ENCODE measurements around the gene TBC1D2. TPM values are rescaled to one million over a fixed set of nuclear protein-coding genes. Genes with fewer than 3 reads are reported as not detected.
A peak's percentile ranks its signal among the peaks of the same experiment; 100 is the strongest.

TBC1D2 gene
- total and polyA plus RNA-seq, 2 of the 13 experiments (the other 11 are each of a cell fraction or from before 2014, with no cell fraction given): 2.0 to 2.8 TPM

DNA sequence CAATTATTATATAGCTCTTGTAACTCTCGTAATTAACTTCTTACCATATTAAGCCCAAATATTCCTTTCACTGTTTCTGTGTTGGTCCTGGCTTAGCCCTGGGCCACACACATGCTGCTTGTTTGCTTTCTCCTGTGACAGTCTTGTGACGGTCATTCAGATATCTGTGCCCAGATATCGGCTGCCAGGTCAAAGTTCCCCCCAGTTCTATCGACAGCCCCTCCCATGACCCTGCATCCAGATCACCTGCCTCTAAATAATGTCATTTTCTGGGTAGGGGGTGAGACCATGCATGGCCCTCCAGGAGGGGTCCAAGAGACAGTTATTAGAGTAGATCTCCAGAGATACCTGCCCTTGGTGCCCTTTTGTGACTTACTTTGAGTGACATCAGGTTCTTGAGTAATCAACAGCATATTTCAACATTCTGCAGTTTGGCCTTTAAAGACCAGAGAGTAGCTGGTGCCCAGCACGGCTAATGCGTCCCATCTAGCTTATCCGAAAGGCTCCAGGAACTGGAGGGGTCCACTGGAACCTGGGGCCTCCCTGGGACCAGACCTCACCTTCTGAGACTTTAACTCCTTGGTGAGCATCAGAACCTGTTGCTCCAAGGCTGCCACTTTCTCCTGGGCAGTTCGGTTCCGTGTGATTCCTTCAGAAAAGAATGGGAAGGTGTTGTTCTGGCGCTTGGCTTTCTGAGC is 26.9 kb downstream of the TBC1D2 start (continued):
- TF ChIP-seq, protein P1, sequence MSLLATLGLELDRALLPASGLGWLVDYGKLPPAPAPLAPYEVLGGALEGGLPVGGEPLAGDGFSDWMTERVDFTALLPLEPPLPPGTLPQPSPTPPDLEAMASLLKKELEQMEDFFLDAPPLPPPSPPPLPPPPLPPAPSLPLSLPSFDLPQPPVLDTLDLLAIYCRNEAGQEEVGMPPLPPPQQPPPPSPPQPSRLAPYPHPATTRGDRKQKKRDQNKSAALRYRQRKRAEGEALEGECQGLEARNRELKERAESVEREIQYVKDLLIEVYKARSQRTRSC (CRISPR knock-in tag; IDR thresholded peaks at IDR 0.05; ENCODE audit: low read depth): no peak
- TF ChIP-seq FOSL1 (CRISPR knock-in tag; IDR thresholded peaks at IDR 0.05; ENCODE audit: borderline replicate concordance): no peak
- TF ChIP-seq, protein P2, sequence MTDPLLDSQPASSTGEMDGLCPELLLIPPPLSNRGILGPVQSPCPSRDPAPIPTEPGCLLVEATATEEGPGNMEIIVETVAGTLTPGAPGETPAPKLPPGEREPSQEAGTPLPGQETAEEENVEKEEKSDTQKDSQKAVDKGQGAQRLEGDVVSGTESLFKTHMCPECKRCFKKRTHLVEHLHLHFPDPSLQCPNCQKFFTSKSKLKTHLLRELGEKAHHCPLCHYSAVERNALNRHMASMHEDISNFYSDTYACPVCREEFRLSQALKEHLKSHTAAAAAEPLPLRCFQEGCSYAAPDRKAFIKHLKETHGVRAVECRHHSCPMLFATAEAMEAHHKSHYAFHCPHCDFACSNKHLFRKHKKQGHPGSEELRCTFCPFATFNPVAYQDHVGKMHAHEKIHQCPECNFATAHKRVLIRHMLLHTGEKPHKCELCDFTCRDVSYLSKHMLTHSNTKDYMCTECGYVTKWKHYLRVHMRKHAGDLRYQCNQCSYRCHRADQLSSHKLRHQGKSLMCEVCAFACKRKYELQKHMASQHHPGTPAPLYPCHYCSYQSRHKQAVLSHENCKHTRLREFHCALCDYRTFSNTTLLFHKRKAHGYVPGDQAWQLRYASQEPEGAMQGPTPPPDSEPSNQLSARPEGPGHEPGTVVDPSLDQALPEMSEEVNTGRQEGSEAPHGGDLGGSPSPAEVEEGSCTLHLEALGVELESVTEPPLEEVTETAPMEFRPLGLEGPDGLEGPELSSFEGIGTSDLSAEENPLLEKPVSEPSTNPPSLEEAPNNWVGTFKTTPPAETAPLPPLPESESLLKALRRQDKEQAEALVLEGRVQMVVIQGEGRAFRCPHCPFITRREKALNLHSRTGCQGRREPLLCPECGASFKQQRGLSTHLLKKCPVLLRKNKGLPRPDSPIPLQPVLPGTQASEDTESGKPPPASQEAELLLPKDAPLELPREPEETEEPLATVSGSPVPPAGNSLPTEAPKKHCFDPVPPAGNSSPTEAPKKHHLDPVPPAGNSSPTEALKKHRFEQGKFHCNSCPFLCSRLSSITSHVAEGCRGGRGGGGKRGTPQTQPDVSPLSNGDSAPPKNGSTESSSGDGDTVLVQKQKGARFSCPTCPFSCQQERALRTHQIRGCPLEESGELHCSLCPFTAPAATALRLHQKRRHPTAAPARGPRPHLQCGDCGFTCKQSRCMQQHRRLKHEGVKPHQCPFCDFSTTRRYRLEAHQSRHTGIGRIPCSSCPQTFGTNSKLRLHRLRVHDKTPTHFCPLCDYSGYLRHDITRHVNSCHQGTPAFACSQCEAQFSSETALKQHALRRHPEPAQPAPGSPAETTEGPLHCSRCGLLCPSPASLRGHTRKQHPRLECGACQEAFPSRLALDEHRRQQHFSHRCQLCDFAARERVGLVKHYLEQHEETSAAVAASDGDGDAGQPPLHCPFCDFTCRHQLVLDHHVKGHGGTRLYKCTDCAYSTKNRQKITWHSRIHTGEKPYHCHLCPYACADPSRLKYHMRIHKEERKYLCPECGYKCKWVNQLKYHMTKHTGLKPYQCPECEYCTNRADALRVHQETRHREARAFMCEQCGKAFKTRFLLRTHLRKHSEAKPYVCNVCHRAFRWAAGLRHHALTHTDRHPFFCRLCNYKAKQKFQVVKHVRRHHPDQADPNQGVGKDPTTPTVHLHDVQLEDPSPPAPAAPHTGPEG (CRISPR knock-in tag; IDR thresholded peaks at IDR 0.05): no peak
- TF ChIP-seq POLR2AphosphoS5 (IDR thresholded peaks at IDR 0.05; ENCODE audit: low read depth, low read length): peak; percentile 27; the same call in 1 of the 2 replicates
- no peak for TF ChIP-seq XRCC5 (optimal IDR thresholded peaks at IDR 0.05; ENCODE audit: low read length)
- TF ChIP-seq KLF6 (CRISPR knock-in tag; IDR thresholded peaks at IDR 0.05): no peak
- 0 out of 2 replicates have a peak, but pooled peaks have one; percentile 46 for TF ChIP-seq ERF (CRISPR knock-in tag; IDR thresholded peaks at IDR 0.05)
- TF ChIP-seq TBL1XR1 (IDR thresholded peaks at IDR 0.05; ENCODE audit: borderline replicate concordance, low read length, partially characterized antibody): no peak
- TF ChIP-seq ZNF589 (CRISPR knock-in tag; conservative IDR thresholded peaks at IDR 0.05): no peak
- no peak for TF ChIP-seq ZNF430 (CRISPR knock-in tag; IDR thresholded peaks at IDR 0.05)
- no peak for TF ChIP-seq RBM39 (IDR thresholded peaks at IDR 0.05; ENCODE audit: low read depth, low read length, poor library complexity, severe bottlenecking)
- TF ChIP-seq, protein P3, sequence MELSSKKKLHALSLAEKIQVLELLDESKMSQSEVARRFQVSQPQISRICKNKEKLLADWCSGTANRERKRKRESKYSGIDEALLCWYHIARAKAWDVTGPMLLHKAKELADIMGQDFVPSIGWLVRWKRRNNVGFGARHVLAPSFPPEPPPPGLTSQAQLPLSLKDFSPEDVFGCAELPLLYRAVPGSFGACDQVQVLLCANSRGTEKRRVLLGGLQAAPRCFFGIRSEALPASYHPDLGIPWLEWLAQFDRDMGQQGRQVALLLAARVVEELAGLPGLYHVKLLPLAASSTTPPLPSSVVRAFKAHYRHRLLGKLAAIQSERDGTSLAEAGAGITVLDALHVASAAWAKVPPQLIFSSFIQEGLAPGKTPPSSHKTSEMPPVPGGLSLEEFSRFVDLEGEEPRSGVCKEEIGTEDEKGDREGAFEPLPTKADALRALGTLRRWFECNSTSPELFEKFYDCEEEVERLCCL (CRISPR knock-in tag; IDR thresholded peaks at IDR 0.05; ENCODE audit: borderline replicate concordance): no peak
- no peak for TF ChIP-seq NKX3-1 (CRISPR knock-in tag; IDR thresholded peaks at IDR 0.05)
- no peak for TF ChIP-seq CBX2 (IDR thresholded peaks at IDR 0.05; ENCODE audit: low read depth, low read length)
- no peak for TF ChIP-seq CBX2 (CRISPR knock-in tag; IDR thresholded peaks at IDR 0.05; ENCODE audit: low read depth)
- no peak for TF ChIP-seq PRMT3 (CRISPR knock-in tag; IDR thresholded peaks at IDR 0.05; ENCODE audit: borderline replicate concordance, low read depth)
- TF ChIP-seq, protein P4, sequence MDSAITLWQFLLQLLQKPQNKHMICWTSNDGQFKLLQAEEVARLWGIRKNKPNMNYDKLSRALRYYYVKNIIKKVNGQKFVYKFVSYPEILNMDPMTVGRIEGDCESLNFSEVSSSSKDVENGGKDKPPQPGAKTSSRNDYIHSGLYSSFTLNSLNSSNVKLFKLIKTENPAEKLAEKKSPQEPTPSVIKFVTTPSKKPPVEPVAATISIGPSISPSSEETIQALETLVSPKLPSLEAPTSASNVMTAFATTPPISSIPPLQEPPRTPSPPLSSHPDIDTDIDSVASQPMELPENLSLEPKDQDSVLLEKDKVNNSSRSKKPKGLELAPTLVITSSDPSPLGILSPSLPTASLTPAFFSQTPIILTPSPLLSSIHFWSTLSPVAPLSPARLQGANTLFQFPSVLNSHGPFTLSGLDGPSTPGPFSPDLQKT (CRISPR knock-in tag; IDR thresholded peaks at IDR 0.05; ENCODE audit: borderline replicate concordance): no peak
- TF ChIP-seq, protein P5, sequence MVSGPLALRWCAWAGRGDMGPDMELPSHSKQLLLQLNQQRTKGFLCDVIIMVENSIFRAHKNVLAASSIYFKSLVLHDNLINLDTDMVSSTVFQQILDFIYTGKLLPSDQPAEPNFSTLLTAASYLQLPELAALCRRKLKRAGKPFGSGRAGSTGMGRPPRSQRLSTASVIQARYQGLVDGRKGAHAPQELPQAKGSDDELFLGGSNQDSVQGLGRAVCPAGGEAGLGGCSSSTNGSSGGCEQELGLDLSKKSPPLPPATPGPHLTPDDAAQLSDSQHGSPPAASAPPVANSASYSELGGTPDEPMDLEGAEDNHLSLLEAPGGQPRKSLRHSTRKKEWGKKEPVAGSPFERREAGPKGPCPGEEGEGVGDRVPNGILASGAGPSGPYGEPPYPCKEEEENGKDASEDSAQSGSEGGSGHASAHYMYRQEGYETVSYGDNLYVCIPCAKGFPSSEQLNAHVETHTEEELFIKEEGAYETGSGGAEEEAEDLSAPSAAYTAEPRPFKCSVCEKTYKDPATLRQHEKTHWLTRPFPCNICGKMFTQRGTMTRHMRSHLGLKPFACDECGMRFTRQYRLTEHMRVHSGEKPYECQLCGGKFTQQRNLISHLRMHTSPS (CRISPR knock-in tag; IDR thresholded peaks at IDR 0.05; ENCODE audit: low read depth): no peak; the same call in 1 of the 2 replicates
- no peak for TF ChIP-seq ADNP (CRISPR knock-in tag; IDR thresholded peaks at IDR 0.05)

Measured in HepG2 (cell line).